ENCODE data around the gene C22orf15.

Gene C22orf15

GRCh38 chr22:23790819-23791737 is 28.3 kb downstream of the C22orf15 start:
- no peak for DNase-seq

GRCh38 chr22:23791738-23792645 is 29.2 kb downstream of the C22orf15 start:
- DNase-seq = no peak

- no peak for DNase-seq
These were observed 30.5 kb downstream of the C22orf15 start for GRCh38 chr22:23793326-23793725.

GRCh38 chr22:23796461-23796860 is 33.7 kb downstream of the C22orf15 start:
- no peak for DNase-seq

- no peak for DNase-seq
These were observed 37.8 kb downstream of the C22orf15 start for GRCh38 chr22:23800297-23801237.

- no peak for DNase-seq
These were observed 38.5 kb downstream of the C22orf15 start for GRCh38 chr22:23801238-23801821.

GRCh38 chr22:23801886-23802377 is 39.1 kb downstream of the C22orf15 start:
- no peak for DNase-seq

- no peak for DNase-seq
These were observed 40.4 kb downstream of the C22orf15 start for GRCh38 chr22:23803001-23803819.

- DNase-seq = no peak
These were observed 42.0 kb downstream of the C22orf15 start for GRCh38 chr22:23804781-23805291.

- no peak for DNase-seq
These were observed 44.0 kb downstream of the C22orf15 start for GRCh38 chr22:23806837-23807236.

GRCh38 chr22:23812378-23812777 is 49.6 kb downstream of the C22orf15 start:
- no peak for DNase-seq

Measured in DMS79 treated with DMSO at 0.1 percent for 48 hours (cell line).